GM12865 (cell line): ENCODE measurements around the gene MPDU1.
A peak's percentile ranks its signal among the peaks of the same experiment; 100 is the strongest.

Source experiments
- DNase-seq: peaks from one replicate; pipeline ENCODE4 v3.0.0; 2010; ENCODE audit warnings: low read depth
- H3K4me3 ChIP-seq: 2 replicates; pipeline ENCODE4 v1.5.1; 2011; ENCODE audit warnings: mild to moderate bottlenecking, low read depth, low read length, control low read depth
- TF ChIP-seq, protein P1 (sequence below): IDR thresholded peaks from 2 replicates; pipeline ENCODE4 v1.5.1; 2011; ENCODE audit warnings: low read length, control low read depth, low read depth, inconsistent platforms; ENCODE audit not compliant: insufficient read depth; ENCODE audit errors: missing control alignments

Gene MPDU1

DNA sequence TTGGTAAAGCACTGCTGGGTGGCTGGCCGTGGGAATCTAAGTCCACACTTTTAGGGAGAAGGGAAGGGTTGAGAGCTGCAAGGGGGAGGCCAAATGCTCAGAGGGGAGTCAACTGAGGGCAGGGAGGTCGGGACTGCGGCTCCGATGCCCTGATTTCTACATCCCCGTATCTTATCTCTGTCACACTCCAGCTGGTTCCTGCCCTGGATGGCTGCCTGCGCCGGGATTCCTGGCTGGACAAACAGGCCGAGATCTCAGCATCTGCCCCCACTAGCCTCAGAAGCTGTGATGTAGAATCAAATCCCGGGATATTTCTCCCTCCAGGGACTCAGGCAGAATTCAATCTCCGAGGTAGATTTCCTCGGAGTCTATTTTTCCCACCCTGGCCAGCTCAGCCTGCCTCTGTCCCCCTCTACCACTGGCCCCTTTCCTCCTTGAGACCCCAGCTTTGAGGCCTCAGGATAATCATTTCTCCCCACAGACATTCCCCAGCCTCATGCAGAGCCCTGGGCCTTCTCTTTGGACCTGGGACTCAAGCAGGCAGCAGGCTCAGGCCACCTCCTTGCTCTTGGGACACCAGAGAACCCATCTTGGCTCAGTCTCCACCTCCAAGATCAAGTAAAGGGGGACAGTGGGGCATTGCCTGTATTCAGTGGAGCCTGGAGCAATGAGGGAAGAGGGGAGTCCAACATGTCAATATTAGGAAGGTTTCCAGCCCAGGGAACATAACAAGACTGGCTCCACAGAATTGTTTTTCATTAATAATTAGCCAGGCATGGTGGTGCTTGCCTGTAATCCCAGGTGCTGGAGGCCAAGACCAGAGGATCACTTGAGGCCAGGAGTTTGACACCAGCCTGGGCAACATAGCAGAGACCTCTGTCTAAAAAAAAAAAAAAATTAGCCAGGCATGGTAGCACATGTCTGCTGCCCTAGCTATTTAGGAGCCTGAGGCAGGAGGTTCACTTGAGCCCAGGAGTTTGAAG lies 48.0 kb downstream of the MPDU1 start:
- no peak overlapping the region for H3K4me3 ChIP-seq
- DNase-seq, result no peak
- TF ChIP-seq, protein P1, sequence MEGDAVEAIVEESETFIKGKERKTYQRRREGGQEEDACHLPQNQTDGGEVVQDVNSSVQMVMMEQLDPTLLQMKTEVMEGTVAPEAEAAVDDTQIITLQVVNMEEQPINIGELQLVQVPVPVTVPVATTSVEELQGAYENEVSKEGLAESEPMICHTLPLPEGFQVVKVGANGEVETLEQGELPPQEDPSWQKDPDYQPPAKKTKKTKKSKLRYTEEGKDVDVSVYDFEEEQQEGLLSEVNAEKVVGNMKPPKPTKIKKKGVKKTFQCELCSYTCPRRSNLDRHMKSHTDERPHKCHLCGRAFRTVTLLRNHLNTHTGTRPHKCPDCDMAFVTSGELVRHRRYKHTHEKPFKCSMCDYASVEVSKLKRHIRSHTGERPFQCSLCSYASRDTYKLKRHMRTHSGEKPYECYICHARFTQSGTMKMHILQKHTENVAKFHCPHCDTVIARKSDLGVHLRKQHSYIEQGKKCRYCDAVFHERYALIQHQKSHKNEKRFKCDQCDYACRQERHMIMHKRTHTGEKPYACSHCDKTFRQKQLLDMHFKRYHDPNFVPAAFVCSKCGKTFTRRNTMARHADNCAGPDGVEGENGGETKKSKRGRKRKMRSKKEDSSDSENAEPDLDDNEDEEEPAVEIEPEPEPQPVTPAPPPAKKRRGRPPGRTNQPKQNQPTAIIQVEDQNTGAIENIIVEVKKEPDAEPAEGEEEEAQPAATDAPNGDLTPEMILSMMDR, result no peak

DNA sequence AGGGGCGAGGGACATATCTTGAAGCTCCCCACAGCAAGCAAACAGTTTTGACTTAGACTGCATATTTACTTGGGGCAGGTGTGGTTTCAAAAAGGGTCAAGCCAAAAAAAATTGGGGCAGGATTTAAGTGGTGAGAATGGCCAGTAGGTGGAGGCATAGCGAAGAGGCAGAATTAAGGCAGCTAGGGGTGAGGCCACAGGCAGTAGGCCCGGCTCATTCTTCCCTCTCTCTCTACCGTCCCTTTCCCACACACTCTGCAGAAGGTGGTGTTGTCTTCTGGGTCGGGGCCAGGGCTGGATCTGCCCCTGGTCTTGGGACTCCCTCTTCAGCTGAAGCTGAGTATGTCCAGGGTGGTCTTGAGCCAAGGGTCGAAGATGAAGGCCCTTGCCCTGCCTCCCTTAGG lies 48.8 kb downstream of the MPDU1 start:
- TF ChIP-seq, protein P1, result peak; percentile 60
- no peak overlapping the region for H3K4me3 ChIP-seq
- peak; percentile 68 for DNase-seq

DNA sequence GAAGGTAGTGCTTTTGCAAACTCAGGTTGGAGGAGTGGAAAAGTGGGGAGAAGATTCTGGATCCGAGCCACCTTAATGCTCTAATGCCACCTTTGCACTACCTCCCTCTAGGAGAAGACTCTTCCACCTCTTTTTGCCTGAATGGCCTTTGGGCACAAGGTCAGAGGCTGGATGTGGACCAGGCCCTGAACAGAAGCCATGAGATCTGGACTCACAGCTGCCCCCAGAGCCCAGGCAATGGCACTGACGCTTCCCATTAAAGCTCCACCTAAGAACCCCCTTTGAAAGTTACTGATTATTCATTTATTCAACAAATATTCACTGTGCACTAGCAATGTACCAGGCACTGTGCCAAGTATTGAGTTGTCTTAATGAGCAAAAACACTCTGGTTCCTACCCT lies 49.4 kb downstream of the MPDU1 start:
- no peak for DNase-seq
- H3K4me3 ChIP-seq, result no peak overlapping the region
- TF ChIP-seq, protein P1, result peak; percentile 6

DNA sequence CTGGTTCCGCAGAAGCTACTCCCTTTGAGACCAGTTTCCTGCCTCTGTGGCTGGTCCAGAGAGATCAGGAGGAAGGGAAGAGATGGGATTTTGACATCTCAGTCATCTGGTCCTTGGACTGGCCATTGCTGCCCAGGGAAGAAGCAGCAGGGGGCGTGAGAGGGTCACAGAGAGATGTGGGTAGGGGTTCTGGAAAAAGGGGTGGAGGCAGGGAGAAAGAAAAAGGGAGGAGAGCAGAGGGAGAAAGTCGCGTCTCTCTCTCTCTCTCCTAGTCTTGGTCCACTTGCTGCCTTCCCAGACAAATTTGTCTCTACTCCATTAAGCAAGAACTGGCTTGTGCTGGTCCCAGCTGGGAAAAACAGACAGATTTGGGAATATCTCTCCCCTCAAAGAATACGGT lies 50.7 kb downstream of the MPDU1 start:
- TF ChIP-seq, protein P1, result peak; percentile 31
- H3K4me3 ChIP-seq, result no peak overlapping the region
- no peak for DNase-seq

DNA sequence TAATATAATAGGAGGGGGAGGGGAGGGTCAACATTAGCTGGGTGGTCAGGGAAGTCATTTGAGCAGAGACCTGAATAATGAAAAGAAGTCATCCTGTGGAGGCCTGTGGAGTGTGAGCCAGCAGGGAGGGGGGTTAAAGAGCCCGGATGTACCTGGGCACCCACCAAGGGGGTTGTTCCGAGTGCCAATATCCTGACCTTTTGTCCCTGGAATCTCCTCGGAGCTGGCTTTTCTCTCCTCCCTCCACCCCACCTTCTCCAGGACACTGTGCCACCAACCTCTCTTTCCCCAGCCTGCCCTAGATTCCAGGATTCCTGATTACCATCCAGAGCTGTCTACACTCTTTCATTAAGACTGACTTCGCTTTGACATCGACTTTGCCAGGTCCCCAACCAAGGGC lies 52.5 kb downstream of the MPDU1 start:
- no peak overlapping the region for H3K4me3 ChIP-seq
- no peak for DNase-seq
- TF ChIP-seq, protein P1, result no peak
